ENCODE data around the gene TTBK2. TPM values are rescaled to one million over a fixed set of nuclear protein-coding genes. Genes with fewer than 3 reads are reported as not detected.

The TTBK2 gene
- total RNA-seq, 2 donors from 2014 or later, result 6.5 to 22.1 TPM

DNA sequence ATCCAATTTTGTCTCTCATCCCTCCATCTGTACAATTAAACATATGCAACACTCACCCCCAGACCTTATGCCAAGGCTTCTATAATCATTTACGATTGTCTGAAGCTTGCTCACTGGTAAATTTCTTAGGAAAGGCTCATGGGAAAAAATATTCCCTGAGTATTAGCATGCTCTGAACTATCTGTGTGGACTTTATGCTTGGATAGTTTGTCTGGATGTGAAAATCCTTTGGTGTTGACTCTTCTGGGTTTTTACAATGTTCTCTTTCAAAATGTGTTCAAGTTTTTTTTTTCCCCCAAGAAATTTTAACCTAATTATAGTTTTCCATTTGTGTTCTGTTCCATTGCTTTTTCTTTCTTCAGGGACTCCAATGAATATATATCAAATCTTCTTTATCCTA lies 19.9 kb upstream of the TTBK2 start:
- Histone ChIP-seq H3K36me3 (replicated peaks in 1 of 2; ENCODE audit: insufficient read depth in 1 of 2, low read depth in 2 of 2) (peaks cover 0 to 8% of the 10 kb centered on the region in 2 donors), H3K27me3 (no peaks in the 10 kb centered on the region), H3K27ac (no peak overlapping the region), H3K4me1 (no peaks in the 10 kb centered on the region), H3K4me3 (no peak overlapping the region), H3K9me3 (no peaks in the 10 kb centered on the region)
- ATAC-seq (no peak), DNase-seq (no peak)
- intact Hi-C loops (cut with DNase I), result no loop called here
- WGBS, 2 donors, result 71% methylated on average over 1 of the region's 1 CpG
- TF ChIP-seq, protein P1, sequence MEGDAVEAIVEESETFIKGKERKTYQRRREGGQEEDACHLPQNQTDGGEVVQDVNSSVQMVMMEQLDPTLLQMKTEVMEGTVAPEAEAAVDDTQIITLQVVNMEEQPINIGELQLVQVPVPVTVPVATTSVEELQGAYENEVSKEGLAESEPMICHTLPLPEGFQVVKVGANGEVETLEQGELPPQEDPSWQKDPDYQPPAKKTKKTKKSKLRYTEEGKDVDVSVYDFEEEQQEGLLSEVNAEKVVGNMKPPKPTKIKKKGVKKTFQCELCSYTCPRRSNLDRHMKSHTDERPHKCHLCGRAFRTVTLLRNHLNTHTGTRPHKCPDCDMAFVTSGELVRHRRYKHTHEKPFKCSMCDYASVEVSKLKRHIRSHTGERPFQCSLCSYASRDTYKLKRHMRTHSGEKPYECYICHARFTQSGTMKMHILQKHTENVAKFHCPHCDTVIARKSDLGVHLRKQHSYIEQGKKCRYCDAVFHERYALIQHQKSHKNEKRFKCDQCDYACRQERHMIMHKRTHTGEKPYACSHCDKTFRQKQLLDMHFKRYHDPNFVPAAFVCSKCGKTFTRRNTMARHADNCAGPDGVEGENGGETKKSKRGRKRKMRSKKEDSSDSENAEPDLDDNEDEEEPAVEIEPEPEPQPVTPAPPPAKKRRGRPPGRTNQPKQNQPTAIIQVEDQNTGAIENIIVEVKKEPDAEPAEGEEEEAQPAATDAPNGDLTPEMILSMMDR (IDR thresholded peaks at IDR 0.05), result no peak
- TF ChIP-seq POLR2A (IDR thresholded peaks at IDR 0.05), result no peak

DNA sequence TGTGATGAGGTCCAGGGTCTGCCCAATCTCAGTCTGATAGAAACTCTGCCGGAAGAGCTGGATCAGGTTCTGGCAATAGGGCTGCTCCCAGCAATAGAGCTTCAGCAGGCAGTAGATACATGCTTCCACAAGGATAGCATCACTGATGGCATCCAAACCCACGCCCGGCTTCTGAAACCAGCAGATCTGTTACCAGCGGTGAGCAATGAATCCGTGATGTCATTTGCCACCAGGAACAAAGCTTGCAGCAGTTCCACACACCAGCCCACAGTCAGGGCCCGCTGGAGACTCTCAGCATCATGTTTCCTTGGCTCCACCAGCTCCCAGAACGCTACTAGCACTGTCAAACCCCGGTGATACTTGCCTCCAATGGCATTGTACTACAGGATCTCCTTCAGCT lies 19.3 kb upstream of the TTBK2 start:
- WGBS, 2 donors, result 83 to 90% methylated on average over 7 to 8 of the region's 8 CpGs
- intact Hi-C loops (cut with DNase I), result no loop called here
- TF ChIP-seq POLR2A (IDR thresholded peaks at IDR 0.05), result no peak
- TF ChIP-seq, protein P1 (IDR thresholded peaks at IDR 0.05), result no peak
- H3K4me1 ChIP-seq, result no peaks in the 10 kb centered on the region
- no peak overlapping the region for H3K4me3 ChIP-seq
- H3K9me3 ChIP-seq, result no peaks in the 10 kb centered on the region
- H3K27me3 ChIP-seq, result no peaks in the 10 kb centered on the region
- DNase-seq, result no peak
- no peak overlapping the region for H3K27ac ChIP-seq
- H3K36me3 ChIP-seq (replicated peaks in 1 of 2; ENCODE audit: insufficient read depth in 1 of 2, low read depth in 2 of 2), result peaks cover 0 to 5% of the 10 kb centered on the region in 2 donors
- no peak for ATAC-seq

DNA sequence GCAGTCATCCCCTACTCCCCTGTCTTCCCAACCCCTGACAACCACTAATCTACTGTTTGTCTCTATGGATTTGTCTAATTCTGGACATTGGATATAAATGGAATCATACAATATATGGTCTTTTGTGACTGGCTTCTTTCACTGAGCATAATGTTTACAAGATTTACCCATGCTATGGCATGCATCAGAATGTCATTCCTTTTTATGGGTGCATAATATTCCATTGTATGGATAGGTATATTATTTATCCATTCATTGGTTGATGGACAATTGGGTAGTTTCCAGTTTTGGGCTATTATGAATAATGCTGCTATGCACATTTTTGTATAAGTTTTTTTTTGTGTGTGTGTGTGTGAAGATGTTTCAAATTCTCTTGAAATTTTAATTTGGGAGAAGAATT lies 16.6 kb upstream of the TTBK2 start:
- no peak for TF ChIP-seq POLR2A (IDR thresholded peaks at IDR 0.05)
- TF ChIP-seq, protein P1 (IDR thresholded peaks at IDR 0.05), result no peak
- intact Hi-C loops (cut with DNase I), result no loop called here
- Histone ChIP-seq H3K36me3 (replicated peaks in 1 of 2; ENCODE audit: insufficient read depth in 1 of 2, low read depth in 2 of 2) (no peaks in the 10 kb centered on the region), H3K4me1 (no peaks in the 10 kb centered on the region), H3K9me3 (no peaks in the 10 kb centered on the region), H3K27ac (no peak overlapping the region), H3K27me3 (no peaks in the 10 kb centered on the region), H3K4me3 (no peak overlapping the region)
- no peak for DNase-seq
- no peak for ATAC-seq

DNA sequence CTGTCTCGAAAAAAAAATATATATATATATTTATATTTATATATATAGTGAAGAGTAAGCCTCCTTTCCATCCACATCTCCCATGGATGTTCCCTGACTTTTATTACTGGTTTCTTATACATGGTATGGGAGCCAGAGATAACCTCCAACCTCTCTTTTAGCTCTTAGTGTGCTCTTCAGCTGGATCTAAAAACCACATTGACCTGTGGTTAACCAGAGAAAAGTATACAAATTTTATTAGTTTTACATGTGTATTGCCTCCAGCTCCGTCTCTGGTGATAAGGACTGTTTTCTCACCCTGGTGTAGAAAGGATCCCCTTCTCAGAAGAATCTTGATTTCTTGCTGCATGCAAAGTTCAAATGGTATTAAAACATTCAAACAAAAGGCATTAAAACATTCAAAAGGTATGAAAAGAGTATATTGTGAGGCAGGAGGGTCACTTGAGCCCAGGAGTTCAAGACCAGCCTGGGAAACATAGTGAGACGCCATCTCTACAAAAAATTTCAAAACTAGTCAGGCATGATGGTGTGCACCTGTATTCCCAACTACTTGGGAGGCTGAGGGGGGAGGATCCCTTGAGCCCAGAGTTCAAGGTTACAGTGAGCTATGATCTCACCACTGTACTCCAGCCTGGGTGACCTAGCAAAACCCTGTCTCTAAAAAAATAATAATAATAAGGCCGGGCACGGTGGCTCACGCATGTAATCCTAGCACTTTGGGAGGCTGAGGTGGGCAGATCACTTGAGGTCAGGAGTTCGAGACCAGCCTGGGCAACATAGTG lies 13.5 kb upstream of the TTBK2 start:
- TF ChIP-seq, protein P1 (IDR thresholded peaks at IDR 0.05), result no peak
- no peak for TF ChIP-seq POLR2A (IDR thresholded peaks at IDR 0.05)
- no peak for DNase-seq
- H3K4me3 ChIP-seq, result no peak overlapping the region
- H3K9me3 ChIP-seq, result no peaks in the 10 kb centered on the region
- no peak for ATAC-seq
- H3K27me3 ChIP-seq, result no peaks in the 10 kb centered on the region
- intact Hi-C loops (cut with DNase I), result no loop called here
- H3K27ac ChIP-seq, result no peak overlapping the region
- WGBS, 2 donors, result 68 to 70% methylated on average over 7 of the region's 7 CpGs
- no peaks in the 10 kb centered on the region for H3K36me3 ChIP-seq (replicated peaks in 1 of 2; ENCODE audit: insufficient read depth in 1 of 2, low read depth in 2 of 2)
- H3K4me1 ChIP-seq, result no peaks in the 10 kb centered on the region

Measured in body of pancreas (tissue), 4 donors.